ENCODE measurements around the gene C10orf62.
"Not testable (repeated sequence)": the region's sequence is repeated elsewhere in the genome, so short reads cannot be mapped to it uniquely, and the experiment has no call there.

C10orf62 gene

GRCh38 chr10:97589479-97589878 is at the start of gene C10orf62:
Gene C10orf62, plus strand, starts transcription at chr10:97589721. Its CDS starts 177 bp downstream, at chr10:97589898.
- DNase-seq = no peak

GRCh38 chr10:97540669-97541500 is 48.6 kb upstream of the C10orf62 start:
- DNase-seq = no peak

DNA sequence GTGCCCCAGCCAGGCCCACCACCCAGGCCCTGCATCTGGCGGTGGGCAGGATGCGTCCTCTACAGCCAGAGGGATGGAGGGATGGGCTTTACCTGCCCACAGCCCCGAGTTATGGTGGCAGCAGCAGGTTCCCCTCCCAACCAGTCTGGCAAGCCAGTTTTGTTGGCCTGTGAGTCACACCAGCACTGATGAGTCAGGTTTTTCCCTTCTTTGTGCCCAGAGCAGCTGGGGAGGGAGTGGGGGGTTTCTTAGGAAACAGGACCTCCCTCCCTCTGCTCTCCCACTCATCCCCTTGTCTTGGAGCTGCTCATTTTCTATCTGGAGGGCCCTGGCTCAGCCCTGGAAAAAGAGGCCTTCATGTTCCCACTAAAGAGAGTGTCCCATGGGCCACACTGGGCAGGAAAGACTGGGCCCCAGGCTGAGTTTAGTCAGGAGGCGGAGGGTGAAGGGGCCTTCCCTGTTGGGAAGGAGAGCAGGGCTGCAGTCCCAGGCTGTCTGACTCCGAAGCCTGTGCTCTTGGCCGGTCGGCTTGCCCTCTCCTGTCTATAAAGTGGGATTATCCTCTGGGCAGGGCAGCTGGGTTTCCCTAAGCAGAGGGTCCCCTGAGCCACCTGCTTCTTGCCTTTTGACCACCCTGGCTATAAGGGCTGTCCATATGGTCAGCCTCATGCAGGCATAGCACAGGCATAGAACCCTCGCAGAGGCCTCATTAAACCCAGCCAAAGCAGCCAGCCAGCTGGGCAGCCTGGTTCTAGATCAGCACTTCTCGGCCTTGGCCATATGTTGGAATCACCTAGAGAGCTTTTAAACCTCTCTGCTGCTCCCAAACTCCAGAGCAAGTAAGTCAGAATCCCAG is 47.1 kb upstream of the C10orf62 start:
- peak; percentile 34 for DNase-seq

DNA sequence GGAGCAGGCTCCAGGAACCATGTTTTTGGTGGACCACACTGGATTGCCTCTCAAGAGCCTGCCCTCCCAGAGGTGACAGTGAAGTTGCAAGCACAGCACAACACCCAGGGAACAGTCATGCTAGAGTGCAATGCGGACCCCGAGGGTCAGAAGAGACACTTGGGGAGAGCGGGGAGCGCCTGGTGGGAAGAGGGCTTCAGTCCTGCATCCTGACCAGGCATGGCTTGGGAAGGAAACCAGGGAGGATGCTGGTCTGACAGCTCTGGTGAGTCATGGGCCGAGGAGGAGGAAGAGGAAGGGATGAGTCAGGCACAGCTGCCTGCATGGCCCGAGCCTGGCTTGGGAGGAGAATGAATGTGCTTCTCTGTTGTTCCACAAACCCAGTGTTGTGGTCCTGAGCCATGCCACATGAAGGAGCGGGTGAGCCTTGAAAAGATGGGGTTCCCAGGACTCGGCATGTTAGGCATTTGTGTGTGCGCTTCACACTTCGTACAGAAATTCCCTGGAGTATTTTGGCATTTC is 46.4 kb upstream of the C10orf62 start:
- DNase-seq = no peak

GRCh38 chr10:97546456-97547270 is 42.9 kb upstream of the C10orf62 start:
- DNase-seq = no peak

DNA sequence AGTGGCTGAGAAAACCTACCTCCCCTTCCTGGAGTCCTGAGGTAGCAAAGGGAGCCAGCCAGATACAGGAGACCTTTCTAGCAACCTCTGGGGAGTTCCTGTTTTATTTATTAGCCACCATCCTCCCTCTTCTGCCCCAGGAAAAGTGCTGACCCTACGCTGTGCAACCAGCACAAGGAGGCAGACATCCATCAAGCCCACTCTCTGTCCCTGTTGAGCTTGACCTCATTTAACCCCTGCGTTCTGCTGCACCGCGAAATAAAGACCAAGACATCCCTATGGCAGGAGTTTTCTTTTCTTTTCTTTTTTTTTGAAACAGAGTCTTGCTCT is 42.3 kb upstream of the C10orf62 start:
- no peak for DNase-seq

GRCh38 chr10:97547962-97548361 is 41.6 kb upstream of the C10orf62 start:
- no peak for DNase-seq

- no peak for DNase-seq
Observed at GRCh38 chr10:97548828-97549455, 40.6 kb upstream of the C10orf62 start.

DNA sequence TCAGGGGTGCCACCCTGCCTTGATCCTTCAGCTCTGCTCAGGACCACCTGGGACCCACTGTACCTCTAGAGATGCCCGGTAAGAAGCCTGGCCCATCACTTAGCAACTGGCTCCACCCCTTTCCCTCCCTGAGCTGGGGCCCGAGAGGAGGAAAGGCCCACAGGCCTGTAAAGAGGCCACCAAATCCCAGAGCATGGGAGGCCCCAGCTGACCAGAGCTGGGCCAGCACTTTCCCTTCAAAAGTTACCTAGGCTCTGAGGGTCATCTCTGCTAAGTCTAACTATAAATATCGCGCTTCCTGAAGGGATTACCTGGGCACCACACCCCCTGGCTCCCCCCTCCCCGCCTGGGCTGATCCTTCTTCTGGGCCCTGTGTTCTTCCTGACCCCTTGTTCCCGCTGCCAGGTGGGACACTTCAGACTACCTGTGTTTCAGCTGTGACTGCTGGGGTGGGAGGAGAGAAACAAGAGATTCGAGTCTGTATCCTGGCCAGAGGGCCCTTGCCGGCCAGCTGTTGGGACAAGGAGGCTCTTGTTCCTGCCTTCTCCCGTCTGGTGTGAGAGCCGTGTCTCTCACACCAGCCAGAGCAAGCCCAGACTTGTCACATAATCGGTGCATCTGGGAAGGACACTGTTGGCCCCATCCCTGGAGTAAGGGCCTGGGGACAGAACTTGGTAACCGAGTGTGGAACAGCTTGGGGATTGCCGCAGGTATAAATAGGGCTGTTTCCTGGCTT is 39.8 kb upstream of the C10orf62 start:
- DNase-seq = peak; percentile 47

GRCh38 chr10:97550336-97551149 is 39.0 kb upstream of the C10orf62 start:
- no peak for DNase-seq

- no peak for DNase-seq
Observed at GRCh38 chr10:97551271-97551670, 38.2 kb upstream of the C10orf62 start.

GRCh38 chr10:97553575-97554031 is 35.9 kb upstream of the C10orf62 start:
- DNase-seq = peak; percentile 79

DNA sequence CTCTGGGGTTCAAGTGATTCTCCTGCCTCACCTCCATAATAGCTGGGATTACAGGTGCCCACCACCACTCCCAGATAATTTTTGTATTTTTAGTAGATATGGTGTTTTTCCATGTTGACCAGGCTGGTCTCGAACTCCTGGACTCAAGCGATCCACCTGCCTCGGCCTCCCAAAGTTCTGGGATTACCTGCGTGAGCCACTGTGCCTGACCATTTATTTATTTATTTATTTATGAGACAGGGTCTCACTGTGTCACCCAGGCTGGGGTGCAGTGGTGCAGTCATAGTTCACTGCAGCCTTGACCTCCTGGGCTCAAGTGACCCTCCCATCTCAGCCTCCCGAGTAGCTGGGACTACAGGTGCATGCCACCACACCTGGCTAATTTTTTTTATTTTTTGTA is 35.2 kb upstream of the C10orf62 start:
- DNase-seq = not testable (repeated sequence)

DNA sequence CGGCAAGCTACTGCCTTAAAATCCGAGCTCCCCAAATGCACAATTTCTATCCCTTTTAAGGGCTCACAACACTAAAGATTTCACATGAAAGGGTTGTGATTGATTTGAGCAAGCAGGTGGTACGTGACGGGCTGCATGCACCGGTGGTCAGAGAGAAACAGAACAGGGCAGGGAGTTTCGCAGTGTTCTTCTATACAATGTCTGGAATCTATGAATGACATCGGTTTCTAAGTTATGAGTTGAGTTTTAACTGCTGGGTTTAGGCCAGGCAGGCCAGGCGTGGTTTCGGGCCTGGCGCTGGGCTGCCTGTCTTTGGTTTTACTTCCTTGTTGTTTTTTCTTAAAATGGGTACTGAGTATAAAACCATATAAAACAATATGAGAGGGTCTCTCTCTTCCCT is 34.0 kb upstream of the C10orf62 start:
- DNase-seq = not testable (repeated sequence)

- DNase-seq = not testable (repeated sequence)
Observed at GRCh38 chr10:97560731-97561381, 28.7 kb upstream of the C10orf62 start.

DNA sequence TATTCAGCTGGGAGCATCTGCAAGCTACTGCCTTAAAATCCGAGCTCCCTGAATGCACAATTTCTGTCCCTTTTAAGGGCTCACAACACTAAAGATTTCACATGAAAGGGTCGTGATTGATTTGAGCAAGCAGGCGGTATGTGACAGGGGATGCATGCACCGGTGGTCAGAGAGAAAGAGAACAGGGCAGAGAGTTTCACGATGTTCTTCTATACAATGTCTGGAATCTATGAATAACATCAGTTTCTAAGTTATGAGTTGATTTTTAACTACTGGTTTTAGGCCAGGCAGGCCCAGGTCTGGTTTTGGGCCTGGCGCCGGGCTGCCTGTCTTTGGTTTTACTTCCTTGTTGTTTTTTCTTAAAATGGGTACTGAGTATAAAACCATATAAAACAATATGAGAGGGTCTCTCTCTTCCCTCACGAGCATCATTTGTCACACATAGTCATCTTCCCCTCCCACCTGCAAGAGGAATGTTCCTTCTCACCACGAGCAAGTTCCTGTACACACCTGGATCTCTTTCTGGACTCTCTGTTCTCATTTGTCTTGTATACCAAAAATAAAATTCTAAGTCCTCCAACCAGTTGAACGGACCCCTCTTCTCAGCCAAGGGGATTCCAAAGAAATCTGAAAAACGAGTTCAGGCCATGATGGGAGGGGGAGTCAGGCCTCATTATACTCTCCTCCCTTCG is 28.0 kb upstream of the C10orf62 start:
- not testable (repeated sequence) for DNase-seq

DNA sequence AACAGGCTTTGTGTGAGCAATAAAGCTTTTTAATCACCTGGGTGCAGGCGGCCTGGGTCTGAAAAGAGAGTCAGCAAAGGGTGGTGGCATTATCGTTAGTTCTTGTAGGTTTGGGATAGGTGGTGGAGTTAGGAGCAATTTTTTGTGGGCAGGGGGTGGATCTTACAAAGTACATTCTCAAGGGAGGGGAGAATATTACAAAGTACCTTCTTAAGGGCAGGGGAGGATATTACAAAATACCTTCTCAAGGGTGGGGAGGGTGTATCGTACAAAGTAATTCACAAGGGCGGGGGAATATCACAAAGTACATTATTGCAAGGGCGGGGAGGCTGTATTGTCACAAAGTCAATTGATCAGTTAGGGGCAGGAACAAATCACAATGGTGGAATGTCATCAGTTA is 27.2 kb upstream of the C10orf62 start:
- DNase-seq = not testable (repeated sequence)

DNA sequence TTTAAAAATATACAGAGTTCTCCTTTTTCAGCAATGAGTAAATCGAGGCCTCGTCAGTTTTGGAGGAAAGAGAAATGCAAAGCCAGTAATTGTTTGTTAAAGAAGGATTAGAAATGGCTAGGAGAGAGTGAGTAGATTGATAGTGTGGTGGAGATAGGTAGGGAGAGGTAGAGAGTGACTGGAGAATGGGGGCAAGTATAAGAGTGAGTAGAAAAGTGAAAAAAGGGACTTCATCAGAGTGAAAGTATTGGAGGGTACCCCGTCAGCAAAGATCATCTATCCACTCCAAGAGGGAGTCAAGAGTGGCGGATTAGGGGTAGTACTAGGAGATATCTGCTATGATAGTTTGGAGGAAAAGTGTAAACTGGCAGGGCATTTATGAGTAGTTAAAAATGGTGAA is 26.2 kb upstream of the C10orf62 start:
- DNase-seq = no peak

DNA sequence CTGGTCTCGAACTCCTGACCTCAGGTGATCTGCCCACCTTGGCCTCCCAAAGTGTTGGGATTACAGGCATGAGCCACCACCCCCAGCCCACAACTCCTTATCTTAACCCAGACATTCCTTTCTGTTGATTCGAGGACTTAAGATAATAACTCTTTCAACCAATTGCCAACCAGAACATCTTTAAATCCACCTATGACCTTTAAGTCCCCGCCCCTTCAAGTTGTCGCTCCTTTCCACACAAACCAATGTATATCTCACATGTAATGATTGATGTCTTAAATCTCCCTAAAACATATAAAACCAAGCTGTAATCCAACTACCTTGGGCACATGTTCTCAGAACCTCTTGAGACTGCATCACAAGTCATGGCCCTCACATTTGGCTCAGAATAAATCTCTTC is 24.7 kb upstream of the C10orf62 start:
- DNase-seq = no peak
